Amniotic stem cell (primary cell): ENCODE results near the gene GTSE1.

Source experiments
- DNase-seq: peaks from one replicate; lab custom pipeline; 2025; lab: John Stamatoyannopoulos, UW

Gene GTSE1

DNA sequence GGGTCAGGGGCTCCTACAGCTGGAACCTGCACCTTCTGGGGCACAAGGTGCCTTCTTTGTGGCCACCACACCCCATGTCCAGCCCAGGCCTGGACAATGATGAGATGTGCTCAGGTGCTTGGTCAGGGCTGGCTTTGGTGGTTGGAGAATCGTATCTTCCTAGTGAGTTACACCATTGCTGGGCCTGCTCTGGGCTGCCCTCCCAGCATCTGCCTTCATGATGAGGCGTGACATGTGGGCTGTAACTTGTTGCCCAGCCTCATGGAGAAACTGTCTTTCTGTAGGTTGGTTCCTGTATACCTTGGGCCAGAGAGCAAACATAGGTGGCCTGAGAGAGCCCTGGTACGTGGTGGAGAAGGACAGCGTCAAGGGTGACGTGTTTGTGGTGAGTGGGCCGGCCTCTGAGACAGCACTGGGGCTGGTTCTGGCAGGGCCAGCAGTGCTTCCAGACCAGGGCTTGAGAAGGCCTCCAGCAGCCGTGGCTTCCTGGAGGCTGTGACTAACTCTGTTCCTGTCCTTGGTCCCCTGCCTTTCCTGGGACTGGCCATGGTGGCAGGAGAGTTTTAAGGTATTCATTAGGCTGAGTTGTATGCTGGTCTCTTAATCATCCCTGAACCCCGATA, 56.9 kb downstream of the GTSE1 start:
- DNase-seq: no peak

DNA sequence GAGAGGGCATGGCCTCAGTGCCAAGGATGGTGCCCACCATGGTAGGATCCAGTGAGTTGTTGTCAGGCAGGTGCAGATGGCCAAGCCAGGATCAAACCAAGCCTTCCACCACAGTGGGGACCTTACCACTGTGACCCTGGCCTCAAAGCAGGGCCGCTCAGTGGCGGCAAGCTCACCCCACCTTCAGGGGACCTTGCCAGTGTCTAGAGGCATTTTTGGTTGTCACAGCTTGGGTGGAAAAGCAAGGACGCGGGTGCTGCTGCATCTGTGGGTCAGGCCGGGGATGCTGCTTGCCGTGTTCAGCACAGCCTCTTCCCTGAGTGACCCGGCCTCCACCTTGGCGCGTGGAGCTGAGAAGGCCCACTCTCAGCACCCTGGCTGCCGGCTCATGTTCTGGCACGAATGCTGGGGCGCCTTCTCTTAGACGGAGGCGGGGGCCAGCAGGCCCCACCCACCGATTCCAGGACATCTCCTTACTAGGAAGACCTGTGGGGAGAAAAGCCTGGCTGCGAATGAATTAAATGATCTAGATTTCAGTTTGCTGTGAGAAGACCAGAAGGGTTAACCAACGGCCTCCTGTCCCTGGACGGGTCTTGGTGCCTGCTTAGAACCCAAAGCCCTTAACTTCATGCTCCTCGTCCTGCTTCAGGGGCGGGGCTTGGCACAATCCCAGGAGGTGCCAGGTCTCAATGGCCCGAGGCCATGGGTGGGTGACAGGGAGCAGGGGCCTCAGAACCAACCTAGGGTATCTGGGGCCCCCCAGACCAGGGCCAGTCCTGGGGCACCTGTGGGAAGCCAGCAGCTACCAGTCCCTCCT, 57.7 kb downstream of the GTSE1 start:
- no peak for DNase-seq

DNA sequence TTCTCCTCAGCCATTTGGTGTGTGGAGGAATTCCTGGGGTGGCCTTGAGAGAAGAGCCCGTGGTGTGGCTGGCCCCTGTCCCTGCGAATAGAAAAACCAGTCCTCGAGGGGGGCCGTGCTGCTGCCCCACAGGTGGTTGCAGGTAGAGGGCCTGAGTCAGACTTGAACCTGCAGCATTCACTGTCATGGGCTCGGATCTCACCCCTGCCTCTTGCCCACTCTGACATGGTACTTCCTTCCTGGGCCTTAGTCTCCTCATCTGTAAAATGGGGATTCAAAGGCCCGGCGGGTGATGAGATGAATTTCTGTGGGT, 58.3 kb downstream of the GTSE1 start:
- no peak for DNase-seq

DNA sequence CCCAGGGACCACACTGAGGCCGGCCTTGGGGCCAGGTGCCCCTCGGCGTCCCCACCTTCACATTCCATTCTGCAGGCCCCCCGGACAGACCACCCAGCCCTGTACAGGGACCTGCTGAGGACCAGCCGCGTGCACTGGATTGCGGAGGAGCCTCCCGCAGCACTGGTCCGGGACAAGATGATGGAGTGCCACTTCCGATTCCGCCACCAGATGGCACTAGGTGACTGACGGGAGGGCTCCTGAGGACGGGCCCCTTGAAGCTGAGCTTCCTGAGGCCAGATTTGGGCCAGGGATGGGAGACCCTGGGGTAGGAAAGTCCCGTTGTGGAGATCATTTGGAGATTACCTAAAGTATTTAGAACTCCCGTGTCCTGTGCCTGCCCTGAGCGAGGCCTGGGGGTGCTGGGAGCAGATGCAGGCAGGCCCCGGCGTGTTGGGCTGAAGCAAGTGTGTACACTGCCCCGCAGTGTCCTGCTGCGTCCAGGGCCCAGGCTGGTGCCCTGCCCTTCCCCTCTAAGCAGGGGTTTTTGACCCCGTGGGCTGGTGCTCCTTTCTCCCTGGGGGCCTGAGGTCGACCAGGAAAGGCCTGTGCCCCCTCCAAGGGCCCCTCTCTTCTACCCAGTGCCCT, 58.8 kb downstream of the GTSE1 start:
- DNase-seq: peak; percentile 21

DNA sequence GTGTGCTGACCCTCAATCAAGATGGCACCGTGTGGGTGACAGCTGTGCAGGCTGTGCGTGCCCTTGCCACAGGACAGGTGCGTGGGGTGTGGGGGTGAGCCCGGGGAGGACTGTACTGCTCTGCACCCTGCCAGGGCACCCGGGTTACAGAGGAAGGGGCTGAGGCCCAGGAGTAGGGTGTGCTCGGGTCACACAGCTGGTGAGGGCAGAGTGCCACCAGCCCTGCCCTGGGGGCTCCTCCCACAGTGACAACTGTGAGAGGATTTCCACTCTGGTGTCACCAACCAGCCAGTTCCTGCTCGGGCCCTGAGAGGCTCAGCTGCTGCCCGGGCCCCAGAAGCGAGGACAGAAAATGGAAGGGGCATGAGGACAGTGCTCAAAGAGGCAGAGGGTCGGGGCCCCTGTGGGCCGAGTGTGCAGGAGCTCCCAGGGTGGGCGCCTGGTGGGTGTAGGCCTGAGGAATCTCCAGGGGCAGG, 59.4 kb downstream of the GTSE1 start:
- no peak for DNase-seq

DNA sequence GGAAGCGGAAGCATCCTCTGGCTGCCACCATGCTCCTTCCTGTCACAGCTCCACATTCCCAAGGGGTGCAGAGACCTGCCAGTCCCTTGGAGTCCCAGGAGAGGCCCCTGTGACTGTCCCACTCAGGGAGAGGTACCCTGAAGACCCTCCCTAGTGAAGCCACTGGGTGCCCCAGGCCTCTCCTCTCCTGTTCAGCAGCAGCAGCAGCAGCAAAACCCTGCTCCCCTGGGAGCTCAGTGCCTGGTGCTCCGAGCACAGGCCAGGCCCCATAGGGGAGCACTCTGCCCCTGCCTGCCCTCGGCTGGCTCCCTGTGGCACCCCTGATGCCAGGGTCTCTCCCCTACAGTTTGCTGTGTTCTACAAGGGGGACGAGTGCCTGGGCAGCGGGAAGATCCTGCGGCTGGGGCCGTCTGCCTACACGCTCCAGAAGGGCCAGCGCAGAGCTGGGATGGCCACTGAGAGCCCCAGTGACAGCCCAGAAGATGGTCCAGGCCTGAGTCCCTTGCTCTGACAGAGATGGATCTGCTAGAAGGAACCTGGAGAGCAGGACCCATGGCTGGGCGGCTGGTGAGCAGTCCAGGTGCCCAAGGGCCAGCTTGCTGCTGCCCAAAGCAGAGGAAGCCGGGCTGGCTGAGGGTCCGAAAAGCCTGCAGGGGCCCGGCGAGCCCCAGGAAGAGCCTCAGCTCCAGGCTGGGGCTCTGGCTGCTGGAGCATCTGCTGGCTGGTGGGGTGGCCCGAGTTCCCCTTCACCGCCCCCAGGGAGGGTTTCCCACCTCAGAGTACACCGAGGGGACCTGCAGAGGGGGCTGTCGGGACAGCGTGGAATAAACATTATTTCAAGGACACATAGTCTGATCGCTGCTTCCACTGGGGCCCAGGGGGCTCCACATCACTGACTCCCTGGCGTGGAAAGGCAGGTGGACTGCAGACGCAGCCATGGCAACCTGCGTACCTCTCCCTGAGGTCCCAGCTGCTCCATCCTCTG, 60.1 kb downstream of the GTSE1 start:
- no peak for DNase-seq

DNA sequence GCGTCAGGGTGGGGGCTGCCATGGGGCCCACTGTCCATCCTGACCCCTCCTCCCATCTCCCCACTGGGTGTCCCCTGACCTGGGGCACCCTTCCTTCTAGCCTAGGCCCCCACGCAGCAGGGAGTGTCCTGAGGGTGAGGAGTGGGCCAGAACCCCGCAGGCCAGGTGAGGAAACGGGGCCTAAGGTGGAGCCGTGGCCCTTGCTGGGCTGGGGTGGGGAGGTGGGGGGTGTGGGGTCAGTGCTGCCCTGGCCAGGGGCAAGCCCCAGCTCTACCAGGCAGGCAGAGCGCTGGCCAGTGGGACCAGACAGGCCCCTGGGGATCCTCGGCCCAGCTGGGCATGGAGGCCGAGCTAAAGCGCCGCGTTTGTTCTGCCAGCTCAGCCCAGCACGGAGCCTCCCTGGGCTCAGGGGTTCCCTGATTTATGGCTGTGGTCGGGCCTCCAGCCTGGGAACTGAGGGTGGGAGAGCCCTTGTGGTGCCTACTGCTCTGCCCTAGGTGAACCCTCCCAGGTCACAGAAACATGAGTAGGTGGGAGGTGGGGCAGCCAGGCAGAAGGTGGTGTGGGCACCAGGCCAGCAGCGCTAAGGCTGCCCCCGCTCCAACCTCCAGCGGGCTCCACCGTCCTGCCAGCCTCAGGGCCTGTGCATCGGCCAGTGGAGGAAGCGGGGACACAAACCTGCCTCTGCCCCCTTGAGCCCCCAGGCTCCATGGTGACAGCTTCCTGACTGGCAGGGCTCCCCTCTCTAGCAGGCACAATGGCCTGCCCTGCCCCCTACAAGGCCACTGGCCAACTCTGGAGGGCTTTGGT, 61.2 kb downstream of the GTSE1 start:
- no peak for DNase-seq

DNA sequence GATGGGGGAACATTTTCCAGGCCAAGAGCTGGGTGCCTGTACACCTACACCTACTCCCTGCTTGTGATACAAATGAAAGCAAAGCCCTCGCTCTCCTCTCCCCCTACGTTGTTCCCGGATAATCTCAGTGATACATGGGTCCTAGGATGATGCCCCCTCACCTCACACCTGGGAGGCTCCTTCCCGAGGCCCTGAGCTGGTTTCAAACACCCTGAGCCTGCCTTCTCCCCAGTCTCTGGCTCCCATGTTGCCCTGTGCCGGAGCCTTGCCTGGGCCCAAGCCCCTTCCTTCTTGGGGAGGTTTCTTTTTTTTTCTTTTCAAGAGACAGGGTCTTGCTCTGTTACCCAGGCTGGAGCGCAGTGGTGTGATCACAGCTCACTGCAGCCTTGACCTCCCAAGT, 62.1 kb downstream of the GTSE1 start:
- DNase-seq: no peak

DNA sequence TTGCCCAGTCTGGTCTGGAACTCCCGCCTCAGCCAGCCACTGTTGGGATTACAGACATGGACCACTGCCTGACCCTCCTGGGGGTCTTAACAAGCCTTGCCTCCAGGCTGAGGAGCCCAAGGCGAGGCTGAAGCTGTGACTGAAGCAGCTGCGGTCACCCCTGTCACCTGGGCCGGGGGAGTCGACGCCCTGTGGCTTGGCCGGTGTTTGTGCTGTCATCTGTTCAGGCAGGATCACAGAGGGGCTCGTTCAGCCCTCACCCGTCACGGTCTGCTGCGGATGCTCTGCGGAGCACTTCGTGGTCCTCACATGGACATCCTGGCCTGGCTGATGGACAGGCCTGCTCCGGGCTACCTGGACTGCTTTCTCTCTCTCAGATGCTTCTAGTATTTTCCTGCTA, 62.7 kb downstream of the GTSE1 start:
- DNase-seq: no peak

DNA sequence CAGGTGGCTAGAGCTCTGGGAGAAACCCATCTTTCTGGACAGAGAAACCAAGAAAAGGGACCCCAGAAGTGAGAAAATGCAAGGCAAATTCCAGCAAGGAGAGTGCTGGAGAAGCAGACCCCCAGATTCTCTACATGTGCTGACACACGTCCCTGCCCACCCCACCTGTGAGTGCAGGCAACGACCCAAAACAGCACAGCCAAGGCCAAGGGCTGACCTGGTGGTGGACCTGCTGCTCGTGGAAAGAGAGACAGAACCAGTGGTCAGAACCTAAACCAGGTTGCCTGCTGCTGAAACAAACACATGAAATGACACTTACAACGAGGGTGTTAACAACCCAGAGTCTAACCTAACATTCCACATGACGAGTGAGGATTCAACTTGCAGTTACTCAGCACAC, 63.4 kb downstream of the GTSE1 start:
- DNase-seq: no peak

DNA sequence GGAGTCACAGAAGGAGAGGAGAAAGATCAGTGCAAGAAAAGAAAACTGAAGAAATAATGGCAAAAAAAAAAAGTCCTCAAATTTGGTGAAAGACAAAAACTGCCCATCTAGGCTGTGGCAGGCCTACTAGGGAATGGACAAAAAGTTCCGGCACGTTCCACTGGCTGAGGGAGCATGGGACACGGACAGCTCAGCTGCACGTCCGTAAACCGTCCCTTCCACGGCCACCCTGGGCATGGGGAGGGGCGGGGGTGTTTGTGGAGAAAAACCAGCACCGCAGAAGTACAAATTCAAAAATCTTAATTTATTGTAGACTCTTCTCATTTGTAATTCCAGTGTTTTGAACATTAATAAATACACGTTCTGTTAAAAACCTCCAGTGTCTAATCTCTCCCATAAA, 64.2 kb downstream of the GTSE1 start:
- no peak for DNase-seq

DNA sequence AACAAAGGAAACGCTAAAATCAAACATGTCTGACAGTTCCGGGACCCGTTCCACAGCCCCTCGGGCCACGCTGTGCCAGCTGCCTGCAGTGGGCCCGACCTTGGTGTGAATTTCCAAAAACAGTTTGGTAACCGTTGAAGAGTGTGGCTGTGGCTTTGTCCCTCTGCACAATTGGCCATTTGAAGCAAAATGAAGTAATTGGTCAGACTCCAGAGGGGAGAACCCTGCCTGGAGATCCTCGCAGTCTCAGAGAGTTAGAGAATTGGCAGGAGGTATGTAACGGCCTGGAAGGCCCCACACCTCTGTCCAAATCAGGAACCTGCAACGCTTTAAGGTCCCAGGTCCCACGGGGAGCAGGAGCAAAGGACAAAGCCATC, 65.1 kb downstream of the GTSE1 start:
- DNase-seq: no peak

DNA sequence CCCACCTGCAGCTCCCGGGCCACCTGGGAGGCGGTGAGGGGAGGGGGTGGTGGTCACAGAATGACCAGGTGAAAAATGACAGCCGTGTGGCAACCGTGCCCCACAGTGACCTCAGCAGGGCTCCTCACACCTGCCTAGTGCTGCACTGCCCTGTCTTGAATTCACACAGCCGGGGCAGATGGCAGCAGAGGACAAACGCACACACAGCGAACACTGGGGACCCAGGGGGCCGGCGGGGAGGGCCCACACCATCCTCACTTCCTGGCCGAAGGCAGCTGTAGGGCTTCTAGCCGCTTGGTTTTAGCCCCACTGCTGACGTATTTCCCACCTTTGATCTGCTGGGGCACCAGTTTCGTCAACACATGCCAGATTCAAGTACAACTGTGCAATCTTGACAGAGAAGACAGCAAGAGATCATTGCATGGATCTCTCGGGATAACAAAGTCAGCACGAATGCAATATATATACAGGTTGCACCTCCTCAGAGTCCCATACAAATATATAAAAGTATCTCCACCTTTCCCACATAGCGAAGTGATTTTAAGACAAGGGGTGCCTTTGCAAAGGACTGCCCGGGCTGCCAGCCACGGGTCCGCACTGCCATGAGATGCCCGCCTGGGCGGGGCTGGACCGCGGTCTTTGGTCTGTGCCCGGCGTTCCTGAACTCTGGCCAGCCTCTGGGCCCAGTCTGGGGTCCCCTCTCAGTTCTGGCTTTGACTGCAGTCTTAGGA, 65.7 kb downstream of the GTSE1 start:
- no peak for DNase-seq

DNA sequence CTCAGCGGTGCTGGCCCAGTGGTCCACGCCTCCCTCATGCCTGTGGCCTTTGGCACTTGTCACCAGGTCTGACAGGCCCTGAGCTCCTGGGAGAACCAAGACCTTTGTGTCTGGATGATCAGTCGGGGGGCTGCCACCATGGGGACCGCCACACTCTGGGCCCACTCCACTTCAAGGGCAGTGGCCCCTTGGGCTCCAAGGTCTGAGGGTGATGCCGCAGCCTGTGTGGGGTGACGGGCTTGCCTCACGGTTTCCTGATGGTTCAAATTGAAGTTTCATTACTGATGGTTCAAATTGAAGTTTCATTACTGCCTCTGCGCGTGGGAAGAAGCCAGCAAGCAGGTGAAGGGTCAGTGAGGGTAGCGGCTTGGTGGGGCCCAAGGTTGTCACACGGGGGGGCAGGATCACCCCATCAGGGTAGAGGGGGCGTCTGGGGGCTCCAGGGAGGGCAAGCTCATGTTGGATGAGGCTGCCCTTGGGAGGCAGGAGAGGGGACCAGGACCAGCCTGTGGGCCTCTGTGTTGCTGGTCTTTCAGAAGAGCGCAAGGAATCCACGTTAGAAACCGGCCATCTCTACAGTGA, 66.4 kb downstream of the GTSE1 start:
- no peak for DNase-seq

DNA sequence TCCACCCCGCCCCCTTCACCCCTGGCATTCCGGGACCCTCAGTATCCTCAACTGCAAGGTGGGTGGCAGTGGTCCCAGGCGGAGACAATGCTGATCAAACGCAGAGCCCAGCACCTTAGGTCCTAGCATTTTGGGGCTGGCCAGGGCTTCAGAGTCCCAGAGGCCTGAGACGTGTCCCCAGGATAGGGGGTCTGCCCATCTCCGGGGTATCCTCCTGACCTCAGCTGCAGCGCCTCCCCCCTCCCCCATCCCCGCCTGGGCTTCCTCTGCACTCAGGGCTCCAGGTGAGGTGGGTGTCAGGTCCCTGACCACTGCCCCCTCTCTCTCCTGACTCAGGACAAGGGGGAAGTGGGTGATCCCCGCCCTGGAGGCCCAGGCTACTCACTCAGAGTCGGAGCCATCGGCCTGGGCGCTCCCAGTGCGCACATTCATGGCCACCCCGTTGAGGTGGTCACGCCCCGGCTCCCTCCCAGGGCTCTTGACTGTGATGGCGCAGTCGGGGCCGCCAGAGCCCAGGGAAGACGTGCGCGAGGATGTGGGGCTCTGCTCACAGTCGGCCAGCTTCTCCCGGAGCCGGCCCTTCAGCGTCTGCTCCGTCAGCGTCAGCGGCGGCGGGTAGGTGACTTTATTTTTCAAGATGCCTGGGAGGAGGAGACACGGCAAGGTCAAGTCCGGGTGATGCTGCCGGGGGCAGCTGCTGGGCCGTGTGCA, 67.1 kb downstream of the GTSE1 start:
- DNase-seq: no peak

DNA sequence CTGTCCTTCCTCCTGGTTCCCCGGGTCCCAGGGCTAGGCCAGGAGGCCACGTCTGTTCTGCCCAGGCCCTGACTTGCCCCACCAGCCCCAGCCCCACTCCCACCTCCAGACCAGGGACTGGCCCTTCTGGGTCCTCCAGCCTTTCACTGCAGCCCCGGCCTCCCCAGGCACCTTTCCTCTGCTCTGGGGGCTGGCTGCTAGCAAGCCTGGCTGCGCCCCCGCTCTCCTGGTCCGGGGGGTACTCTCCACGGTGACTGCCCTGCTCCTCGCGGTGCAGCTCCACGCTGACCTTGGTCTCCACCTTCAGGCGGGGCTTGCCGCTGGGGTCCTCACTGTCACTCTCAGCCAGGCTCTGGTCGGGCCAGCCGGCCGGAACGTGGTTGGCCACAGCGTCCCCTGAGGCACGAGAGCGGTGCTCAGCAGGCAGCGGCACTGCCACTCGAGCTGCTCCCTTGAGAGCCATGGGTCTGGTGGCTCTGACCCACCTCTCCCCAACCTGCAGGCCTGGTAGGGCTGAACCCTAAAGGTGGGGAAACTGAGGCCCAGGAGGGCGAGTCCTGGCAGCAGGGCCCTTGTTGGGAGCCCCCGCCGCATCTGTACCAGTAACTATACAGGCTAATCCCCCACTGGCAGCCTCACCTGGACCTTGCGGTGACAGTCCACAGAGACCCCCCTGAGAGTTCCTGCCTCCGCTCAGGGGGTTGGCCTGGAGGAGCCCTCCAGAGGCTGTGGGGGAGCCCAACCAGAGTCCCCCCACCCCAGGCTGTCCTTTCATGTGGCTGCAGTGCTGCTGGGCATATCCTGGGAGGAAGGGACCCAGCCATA, 67.9 kb downstream of the GTSE1 start:
- DNase-seq: no peak

DNA sequence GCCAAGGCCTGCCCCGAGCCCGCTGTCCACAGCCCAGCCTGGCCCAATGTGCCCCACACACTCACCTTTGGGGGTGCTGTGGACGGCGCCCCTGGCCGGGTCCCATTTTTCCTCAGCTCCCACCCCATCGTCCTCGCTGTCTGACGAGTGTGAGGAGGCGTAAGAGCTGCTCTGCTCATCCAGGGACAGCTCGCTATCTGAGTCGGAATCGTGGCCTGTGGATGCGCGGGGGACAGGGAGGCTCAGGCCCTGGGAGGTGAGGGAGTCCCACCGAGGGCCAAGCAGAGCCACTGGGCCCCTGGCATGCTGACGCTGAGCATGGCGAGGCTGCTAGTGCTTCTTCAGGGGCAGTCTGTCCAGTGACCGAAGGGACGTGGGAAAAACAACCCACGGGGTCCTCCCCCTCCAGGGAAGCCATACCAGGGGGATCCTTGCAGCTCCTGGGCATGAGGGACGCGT, 68.5 kb downstream of the GTSE1 start:
- DNase-seq: no peak

DNA sequence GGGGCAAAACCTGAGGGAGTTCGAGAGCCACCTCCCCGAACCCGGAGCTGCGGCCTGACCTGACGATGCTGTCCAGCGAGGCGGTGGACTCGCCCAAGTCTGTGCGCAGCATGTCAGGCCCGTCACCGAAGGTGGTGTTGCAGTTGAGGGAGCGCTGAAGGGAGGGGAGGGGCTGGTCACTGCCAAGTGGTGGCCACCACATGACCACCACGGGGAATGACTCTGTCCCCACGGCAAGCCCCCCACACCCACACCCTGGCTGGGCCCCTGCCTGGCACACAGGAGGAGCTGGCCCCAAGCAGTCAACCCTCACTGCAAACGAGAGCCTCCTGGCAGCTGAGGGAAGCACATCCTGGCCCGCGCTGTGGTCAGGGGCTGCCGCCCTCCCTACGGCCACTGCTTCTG, 69.7 kb downstream of the GTSE1 start:
- DNase-seq: no peak
